CD4-positive, alpha-beta T cell (primary cell): ENCODE results near the gene CMSS1. TPM values are rescaled to one million over a fixed set of nuclear protein-coding genes. Genes with fewer than 3 reads are reported as not detected.

Experiments used
- ATAC-seq: fragments of 200-7000 bp; cut with Tn5 transposase; one replicate; pipeline ENCODE4 v1.10.0; 2022; ENCODE audit warnings: mild to moderate bottlenecking; ENCODE audit not compliant: poor library complexity
- CTCF ChIA-PET: fragments of 350-600 bp; sonication (Branson Sonifier 250); formaldehyde crosslinking; loops from one replicate; lab custom pipeline; 2021; ENCODE audit warnings: antibody characterized with exemption, inconsistent platforms; lab: Charles Lee
- POLR2A ChIA-PET: fragments of 350-600 bp; sonication (Branson Sonifier 250); formaldehyde crosslinking; loops from one replicate; lab custom pipeline; 2021; ENCODE audit warnings: antibody characterized with exemption, inconsistent platforms; lab: Charles Lee
- DNase-seq, 14 experiments: peaks; one replicate each; pipeline ENCODE4 v3.0.0-alpha.2; 2013 to 2020; ENCODE audit warnings: mixed read lengths in 2 of 14
- H3K27ac ChIP-seq, 2 donors: one replicate each; pipeline versions ENCODE4 v1.5.1 to v1.7.0; 2013; ENCODE audit warnings: low read length in 2 of 2, low read depth in 1 of 2, mild to moderate bottlenecking in 1 of 2
- H3K27me3 ChIP-seq, 2 experiments: 1 replicate in 1 of 2; 2 replicates in 1 of 2; pipeline versions ENCODE4 v1.6.1 to v1.7.0; 2013; ENCODE audit warnings: low read length in 2 of 2, control low read depth in 1 of 2, mild to moderate bottlenecking in 1 of 2, moderate library complexity in 1 of 2; ENCODE audit not compliant: insufficient read depth in 2 of 2, control insufficient read depth in 1 of 2
- H3K36me3 ChIP-seq: one replicate; pipeline ENCODE4 v1.6.1; 2013; ENCODE audit warnings: low read length, control low read depth; ENCODE audit not compliant: insufficient read depth
- H3K4me1 ChIP-seq: one replicate; pipeline ENCODE4 v1.6.1; 2013; ENCODE audit warnings: low read length, control low read depth; ENCODE audit not compliant: insufficient read depth
- H3K4me3 ChIP-seq: one replicate; pipeline ENCODE4 v1.5.1; 2013; ENCODE audit warnings: mild to moderate bottlenecking, low read length, moderate library complexity
- H3K9me3 ChIP-seq, 2 experiments: 1 replicate in 1 of 2; 2 replicates in 1 of 2; pipeline versions ENCODE4 v1.6.1 to v1.7.0; 2013; ENCODE audit warnings: low read length in 2 of 2, mild to moderate bottlenecking in 2 of 2, control low read depth in 1 of 2, moderate library complexity in 1 of 2; ENCODE audit not compliant: control insufficient read depth in 1 of 2, insufficient read depth in 1 of 2
- H3K27ac Mint-ChIP-seq: one replicate; pipeline ENCODE4 v1.8.0; 2020; ENCODE audit warnings: mixed read lengths
- H3K27me3 Mint-ChIP-seq: one replicate; pipeline ENCODE4 v1.8.0; 2021; ENCODE audit warnings: mixed read lengths
- H3K36me3 Mint-ChIP-seq: one replicate; pipeline ENCODE4 v1.8.0; 2021; ENCODE audit warnings: low read depth, mixed read lengths
- H3K4me1 Mint-ChIP-seq: one replicate; pipeline ENCODE4 v1.8.0; 2021; ENCODE audit warnings: low read depth, mixed read lengths
- H3K4me3 Mint-ChIP-seq: one replicate; pipeline ENCODE4 v1.8.0; 2020; ENCODE audit warnings: mild to moderate bottlenecking, mixed read lengths
- H3K9me3 Mint-ChIP-seq: one replicate; pipeline ENCODE4 v1.8.0; 2020; ENCODE audit warnings: mixed read lengths
- CTCF ChIP-seq: fragments of 200-600 bp; IDR thresholded peaks from one replicate; pipeline ENCODE4 v1.8.0; 2022; ENCODE audit warnings: antibody characterized with exemption, mild to moderate bottlenecking
- intact Hi-C, 2 experiments: fragments of 100-400 bp; cut with DNase I in 1 of 2; cut with micrococcal nuclease in 1 of 2; formaldehyde crosslinking; loops; one replicate each; pipeline versions ENCODE4 v1.15.1 to v1.9.0; 2023 to 2025; cut with DNase I, micrococcal nuclease
- total RNA-seq, 174 experiments: library from RNA in 2 of 174; stranded (reverse) in 2 of 174; gene quantifications; one replicate each; pipeline ENCODE4 v1.2.3 and lab custom pipeline; 2021 to 2026

Gene CMSS1
- total RNA-seq, 2 experiments from 2014 or later = 12.2 TPM

GRCh38 chr3:99869621-99870020, 52.0 kb downstream of the CMSS1 start:
- ATAC-seq (no peak), DNase-seq (no peak)
- H3K4me3 Mint-ChIP-seq = no peak overlapping the region
- H3K27ac Mint-ChIP-seq = no peak overlapping the region
- no peaks in the 10 kb centered on the region for H3K27me3 Mint-ChIP-seq
- Histone ChIP-seq H3K9me3 (no peaks in the 10 kb centered on the region), H3K4me1 (peaks cover 6% of the 10 kb centered on the region), H3K4me3 (no peak overlapping the region), H3K27ac (no peak overlapping the region), H3K36me3 (no peaks in the 10 kb centered on the region), H3K27me3 (no peaks in the 10 kb centered on the region)
- H3K36me3 Mint-ChIP-seq = no peaks in the 10 kb centered on the region
- intact Hi-C loops = loop anchor here in 1 of 2 experiments (5.0 kb wide), 1 partner anchor 52 kb away; the partner anchor contains the start of gene CMSS1
- CTCF ChIA-PET = interaction anchor here (1.0 to 1.4 kb wide), 2 partner anchors 10 to 38 kb away, joined by 3 to 5 read pairs; no protein-coding TSS in a partner anchor
- no peaks in the 10 kb centered on the region for H3K9me3 Mint-ChIP-seq
- H3K4me1 Mint-ChIP-seq = peaks cover 39% of the 10 kb centered on the region
- POLR2A ChIA-PET = no interaction called here
- no peak for TF ChIP-seq CTCF

- H3K27me3 ChIP-seq = no peaks in the 10 kb centered on the region
- ChIA-PET POLR2A (no interaction called here), CTCF (interaction anchor here (1.4 kb wide), 1 partner anchor 11 kb away, joined by 3 read pairs; no protein-coding TSS in a partner anchor)
- H3K4me3 ChIP-seq = no peak overlapping the region
- ATAC-seq = no peak
- H3K27ac Mint-ChIP-seq = no peak overlapping the region
- intact Hi-C loops = loop anchor here in 1 of 2 experiments (5.0 kb wide), 1 partner anchor 53 kb away; the partner anchor contains the start of gene CMSS1
- H3K4me1 ChIP-seq = peaks cover 10% of the 10 kb centered on the region
- DNase-seq = no peak
- H3K27me3 Mint-ChIP-seq = no peaks in the 10 kb centered on the region
- H3K36me3 ChIP-seq = no peaks in the 10 kb centered on the region
- H3K9me3 Mint-ChIP-seq = no peaks in the 10 kb centered on the region
- H3K36me3 Mint-ChIP-seq = no peaks in the 10 kb centered on the region
- H3K4me1 Mint-ChIP-seq = peaks cover 37% of the 10 kb centered on the region
- H3K9me3 ChIP-seq = no peaks in the 10 kb centered on the region
- H3K27ac ChIP-seq = no peak overlapping the region
- H3K4me3 Mint-ChIP-seq = no peak overlapping the region
- TF ChIP-seq CTCF = no peak
Measured at GRCh38 chr3:99870712-99871111, 53.0 kb downstream of the CMSS1 start.

GRCh38 chr3:99871231-99872045, 53.8 kb downstream of the CMSS1 start:
- ATAC-seq = no peak
- Mint-ChIP-seq H3K4me3 (no peak overlapping the region), H3K36me3 (no peaks in the 10 kb centered on the region), H3K27me3 (no peaks in the 10 kb centered on the region), H3K9me3 (no peaks in the 10 kb centered on the region), H3K4me1 (peaks cover 32% of the 10 kb centered on the region), H3K27ac (no peak overlapping the region)
- intact Hi-C loops = loop anchor here in 1 of 2 experiments (5.0 kb wide), 1 partner anchor 54 kb away; the partner anchor contains the start of gene CMSS1
- CTCF ChIA-PET = no interaction called here
- H3K4me1 ChIP-seq = peaks cover 7% of the 10 kb centered on the region
- H3K27ac ChIP-seq = no peak overlapping the region
- H3K9me3 ChIP-seq = no peaks in the 10 kb centered on the region
- no peaks in the 10 kb centered on the region for H3K36me3 ChIP-seq
- no peak for DNase-seq
- H3K27me3 ChIP-seq = no peaks in the 10 kb centered on the region
- H3K4me3 ChIP-seq = no peak overlapping the region
- POLR2A ChIA-PET = interaction anchor here (1.4 kb wide), 1 partner anchor 13 kb away, joined by 3 read pairs; no protein-coding TSS in a partner anchor
- TF ChIP-seq CTCF = no peak
